ENCODE measurements around the gene MGP. TPM values are rescaled to one million over a fixed set of nuclear protein-coding genes. Genes with fewer than 3 reads are reported as not detected.

MGP gene
- total and polyA plus RNA-seq, 2 donors (not counting 1 experiment from before 2014, with no cell fraction given): 0.39 to 0.81 TPM

DNA sequence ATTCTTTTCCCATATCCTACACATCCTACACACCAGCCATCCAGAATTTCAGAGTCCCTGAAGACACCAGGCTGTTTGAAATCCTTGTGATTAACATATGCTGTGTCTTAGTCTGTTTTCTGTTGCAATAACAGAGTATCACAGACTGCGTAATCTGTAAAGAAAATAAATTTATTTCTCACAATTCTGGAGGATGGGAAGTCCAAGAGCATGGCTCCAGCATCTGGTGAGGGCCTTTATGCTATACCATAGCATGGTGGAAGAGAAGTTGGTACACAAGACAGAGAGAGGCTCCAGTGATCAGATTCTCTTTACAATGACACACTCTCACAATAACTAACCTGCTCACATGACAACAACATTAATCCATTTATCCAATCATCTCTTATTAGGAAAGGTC, 46.4 kb downstream of the MGP start:
- Histone ChIP-seq H2AFZ (ENCODE audit: insufficient read depth, low read depth, low read length, poor library complexity, severe bottlenecking) (no peak overlapping the region), H3K79me2 (ENCODE audit: control insufficient read depth, insufficient read depth, low read length) (no peaks in the 10 kb centered on the region), H3K27ac (ENCODE audit: low read length in 2 of 2) (no peak overlapping the region), H3K4me3 (ENCODE audit: control extremely low read depth in 1 of 5, extremely low read depth in 1 of 5, insufficient read depth in 1 of 5, low read depth in 2 of 5, low read length in 4 of 5) (no peak overlapping the region), H4K20me1 (ENCODE audit: control insufficient read depth, insufficient read depth, low read length, poor library complexity, severe bottlenecking) (no peaks in the 10 kb centered on the region), H3K4me1 (ENCODE audit: control insufficient read depth in 2 of 2, insufficient read depth in 2 of 2, low read length in 2 of 2) (no peaks in the 10 kb centered on the region), H3K36me3 (replicated peaks in 1 of 2; ENCODE audit: control extremely low read depth in 1 of 2, control insufficient read depth in 1 of 2, extremely low read depth in 1 of 2, insufficient read depth in 2 of 2, low read length in 1 of 2) (no peaks in the 10 kb centered on the region), H3K27me3 (replicated peaks in 1 of 4; ENCODE audit: control extremely low read depth in 1 of 4, control insufficient read depth in 3 of 4, insufficient read depth in 4 of 4, low read length in 3 of 4) (peaks cover 0 to 3% (median 0%) of the 10 kb centered on the region in 4 experiments), H3K4me2 (replicated peaks; ENCODE audit: low read depth, low read length, poor library complexity, severe bottlenecking) (no peak overlapping the region), H3K9me3 (ENCODE audit: control extremely low read depth in 1 of 3, control insufficient read depth in 2 of 3, insufficient read depth in 1 of 3, low read length in 2 of 3) (peaks cover 0 to 1% (median 0%) of the 10 kb centered on the region in 3 donors), H3K9ac (ENCODE audit: low read length) (no peak overlapping the region)
- ChIA-PET POLR2A (no interaction called here), CTCF (interaction anchor here (0.8 kb wide), 1 partner anchor 158 kb away, joined by 3 read pairs; no protein-coding TSS in a partner anchor)
- no peaks in the 10 kb centered on the region for H3K9me3 Mint-ChIP-seq (ENCODE audit: insufficient read depth)
- no peak overlapping the region for H3K4me3 Mint-ChIP-seq
- no CpG with 5 or more reads among the region's 1 CpG for whole genome bisulfite sequencing (ENCODE audit: insufficient coverage)
- no peak for DNase-seq
- TF ChIP-seq EZH2 (IDR thresholded peaks at IDR 0.05; ENCODE audit: borderline replicate concordance, insufficient read depth, low read depth, low read length, poor library complexity, severe bottlenecking) (no peak), CTCF (IDR thresholded peaks at IDR 0.05) (no peak)
- peaks cover 24% of the 10 kb centered on the region for H3K27me3 Mint-ChIP-seq
- intact Hi-C loops (cut with micrococcal nuclease): no loop called here
- peaks cover 4% of the 10 kb centered on the region for H3K4me1 Mint-ChIP-seq
- no peak overlapping the region for H3K27ac Mint-ChIP-seq
- ATAC-seq (ENCODE audit: low read depth): no peak

GRCh38 chr12:14836336-14837210, 49.1 kb downstream of the MGP start:
- no peak overlapping the region for H2AFZ ChIP-seq (ENCODE audit: insufficient read depth, low read depth, low read length, poor library complexity, severe bottlenecking)
- no peaks in the 10 kb centered on the region for H3K9me3 Mint-ChIP-seq (ENCODE audit: insufficient read depth)
- WGBS (ENCODE audit: insufficient coverage): 91% methylated on average over 4 of the region's 7 CpGs
- H3K79me2 ChIP-seq (ENCODE audit: control insufficient read depth, insufficient read depth, low read length): no peaks in the 10 kb centered on the region
- TF ChIP-seq CTCF (IDR thresholded peaks at IDR 0.05) (no peak), EZH2 (IDR thresholded peaks at IDR 0.05; ENCODE audit: borderline replicate concordance, insufficient read depth, low read depth, low read length, poor library complexity, severe bottlenecking) (no peak)
- peaks cover 4% of the 10 kb centered on the region for H3K4me1 Mint-ChIP-seq
- no peaks in the 10 kb centered on the region for H4K20me1 ChIP-seq (ENCODE audit: control insufficient read depth, insufficient read depth, low read length, poor library complexity, severe bottlenecking)
- H3K9ac ChIP-seq (ENCODE audit: low read length): no peak overlapping the region
- H3K4me1 ChIP-seq (ENCODE audit: control insufficient read depth in 2 of 2, insufficient read depth in 2 of 2, low read length in 2 of 2): no peaks in the 10 kb centered on the region
- H3K4me3 ChIP-seq (ENCODE audit: control extremely low read depth in 1 of 5, extremely low read depth in 1 of 5, insufficient read depth in 1 of 5, low read depth in 2 of 5, low read length in 4 of 5): no peak overlapping the region
- H3K27me3 Mint-ChIP-seq: peaks cover 40% of the 10 kb centered on the region
- DNase-seq (no peak), ATAC-seq (ENCODE audit: low read depth) (no peak)
- no peaks in the 10 kb centered on the region for H3K36me3 ChIP-seq (replicated peaks in 1 of 2; ENCODE audit: control extremely low read depth in 1 of 2, control insufficient read depth in 1 of 2, extremely low read depth in 1 of 2, insufficient read depth in 2 of 2, low read length in 1 of 2)
- H3K9me3 ChIP-seq (ENCODE audit: control extremely low read depth in 1 of 3, control insufficient read depth in 2 of 3, insufficient read depth in 1 of 3, low read length in 2 of 3): peaks cover 0 to 1% (median 0%) of the 10 kb centered on the region in 3 donors
- intact Hi-C loops (cut with micrococcal nuclease): no loop called here
- POLR2A ChIA-PET: no interaction called here
- H3K27me3 ChIP-seq (replicated peaks in 1 of 4; ENCODE audit: control extremely low read depth in 1 of 4, control insufficient read depth in 3 of 4, insufficient read depth in 4 of 4, low read length in 3 of 4): peaks cover 0 to 7% (median 0%) of the 10 kb centered on the region in 4 experiments
- no peak overlapping the region for H3K4me3 Mint-ChIP-seq
- no peak overlapping the region for H3K27ac ChIP-seq (ENCODE audit: low read length in 2 of 2)
- no peak overlapping the region for H3K27ac Mint-ChIP-seq
- CTCF ChIA-PET: interaction anchor here (0.6 to 1.6 kb wide), 3 partner anchors 11 to 238 kb away, joined by 3 to 7 read pairs (median 4); no protein-coding TSS in a partner anchor
- no peak overlapping the region for H3K4me2 ChIP-seq (replicated peaks; ENCODE audit: low read depth, low read length, poor library complexity, severe bottlenecking)

Data from B cell (primary cell).